H1 (cell line): Measurements from ENCODE around the gene IRF2BP1. TPM values are rescaled to one million over a fixed set of nuclear protein-coding genes. Genes with fewer than 3 reads are reported as not detected.

ENCODE experiments used
- CTCF ChIA-PET: fragments of 300-600 bp; sonication (Branson Sonifier 250); formaldehyde crosslinking; loops from one replicate; lab custom pipeline; 2021; ENCODE audit not compliant: partially characterized antibody; lab: Charles Lee
- POLR2A ChIA-PET: fragments of 300-600 bp; sonication (Branson Sonifier 250); formaldehyde crosslinking; loops from one replicate; lab custom pipeline; 2021; ENCODE audit warnings: inconsistent platforms; ENCODE audit not compliant: partially characterized antibody; lab: Charles Lee
- DNase-seq, 2 experiments: peaks; one replicate each; pipeline versions ENCODE4 v3.0.0 to v3.0.0-alpha.2; 2010 to 2022; ENCODE audit warnings: low spot score in 2 of 2, low read depth in 1 of 2, mixed read lengths in 1 of 2
- FAIRE-seq: peaks from 2 replicates; lab custom pipeline; 2011; peaks lifted over from hg19 to GRCh38; lab: Jason Lieb, UNC
- H2AFZ ChIP-seq: 2 replicates; pipeline ENCODE4 v1.8.1; 2012; ENCODE audit warnings: low read length, inconsistent platforms
- H2AK5ac ChIP-seq: 2 replicates; pipeline ENCODE4 v1.6.1; 2013; ENCODE audit warnings: low read depth, low read length
- H2BK120ac ChIP-seq: replicated peaks from 2 replicates; pipeline ENCODE3; 2013; ENCODE audit warnings: low read depth, low read length, inconsistent platforms
- H2BK12ac ChIP-seq: 2 replicates; pipeline ENCODE4 v1.6.1; 2013; ENCODE audit warnings: low read depth, low read length
- H2BK15ac ChIP-seq: 2 replicates; pipeline ENCODE4 v1.6.1; 2013; ENCODE audit warnings: low read length
- H2BK20ac ChIP-seq: 2 replicates; pipeline ENCODE4 v1.6.1; 2013; ENCODE audit warnings: low read length
- H2BK5ac ChIP-seq: 2 replicates; pipeline ENCODE4 v1.6.1; 2013; ENCODE audit warnings: low read depth, low read length
- H3K14ac ChIP-seq: 2 replicates; pipeline ENCODE4 v1.6.1; 2013; ENCODE audit warnings: inconsistent platforms; ENCODE audit not compliant: insufficient read length
- H3K18ac ChIP-seq: 2 replicates; pipeline ENCODE4 v1.6.1; 2013; ENCODE audit warnings: low read length; ENCODE audit errors: extremely low read depth
- H3K23ac ChIP-seq: 2 replicates; pipeline ENCODE4 v1.6.1; 2013; ENCODE audit warnings: inconsistent platforms; ENCODE audit not compliant: insufficient read length
- H3K23me2 ChIP-seq: 2 replicates; pipeline ENCODE4 v1.6.1; 2013; ENCODE audit warnings: low read depth, low read length
- H3K27ac ChIP-seq: 2 replicates; pipeline ENCODE4 v1.6.1; 2011; ENCODE audit warnings: low read depth, low read length, inconsistent platforms
- H3K27me3 ChIP-seq, 4 experiments: replicated peaks in 1 of 4; 1 replicate in 1 of 4; 2 replicates in 3 of 4; pipeline versions ENCODE4 v1.6.1 to v1.8.1; 2011 to 2013; ENCODE audit warnings: low read length in 3 of 4, mild to moderate bottlenecking in 3 of 4, inconsistent platforms in 2 of 4, mixed read lengths in 2 of 4, moderate library complexity in 1 of 4; ENCODE audit not compliant: control insufficient read depth in 3 of 4, insufficient read depth in 3 of 4; ENCODE audit errors: extremely low read depth in 1 of 4
- H3K36me3 ChIP-seq, 4 experiments: 2 replicates each; pipeline versions ENCODE4 v1.6.1 to v1.8.1; 2011 to 2013; ENCODE audit warnings: mild to moderate bottlenecking in 4 of 4, low read length in 3 of 4, moderate library complexity in 2 of 4, control low read depth in 1 of 4, inconsistent platforms in 1 of 4; ENCODE audit not compliant: insufficient read depth in 4 of 4, control insufficient read depth in 2 of 4
- H3K4ac ChIP-seq: replicated peaks from 2 replicates; pipeline ENCODE3; 2013; ENCODE audit warnings: low read length, low read depth, mixed read lengths, inconsistent platforms; ENCODE audit not compliant: insufficient read length
- H3K4me1 ChIP-seq, 4 experiments: replicated peaks in 1 of 4; 1 replicate in 1 of 4; 2 replicates in 3 of 4; pipeline versions ENCODE4 v1.6.1 to v1.8.1; 2011 to 2013; ENCODE audit warnings: low read length in 3 of 4, inconsistent platforms in 2 of 4, mixed read lengths in 1 of 4; ENCODE audit not compliant: insufficient read depth in 4 of 4, control insufficient read depth in 3 of 4
- H3K4me2 ChIP-seq, 2 experiments: 2 replicates each; pipeline versions ENCODE4 v1.6.1 to v1.8.1; 2011 to 2013; ENCODE audit warnings: low read depth in 2 of 2, low read length in 2 of 2, control low read depth in 1 of 2, inconsistent platforms in 1 of 2, mild to moderate bottlenecking in 1 of 2; ENCODE audit not compliant: insufficient read depth in 1 of 2
- H3K4me3 ChIP-seq, 4 experiments: fragments of 200-600, 300-600 bp in 1 of 4; sonication (generic), shearing (Covaris generic), sonication (Bioruptor Twin) in 1 of 4; 2 replicates each; pipeline versions ENCODE4 v1.5.1 to v1.8.1; 2011 to 2016; ENCODE audit warnings: low read length in 4 of 4, low read depth in 3 of 4, control low read depth in 2 of 4, inconsistent platforms in 2 of 4, mild to moderate bottlenecking in 2 of 4, mixed read lengths in 1 of 4, moderate library complexity in 1 of 4; ENCODE audit not compliant: insufficient read depth in 2 of 4; ENCODE audit errors: extremely low read depth in 1 of 4
- H3K56ac ChIP-seq: replicated peaks from 2 replicates; pipeline ENCODE3; 2013; ENCODE audit warnings: low read depth, mild to moderate bottlenecking, mixed read lengths, low read length, inconsistent platforms; ENCODE audit not compliant: insufficient read length
- H3K79me1 ChIP-seq: 2 replicates; pipeline ENCODE4 v1.6.1; 2013; ENCODE audit warnings: low read depth, low read length, control low read depth
- H3K79me2 ChIP-seq, 2 experiments: 2 replicates each; pipeline versions ENCODE4 v1.6.1 to v1.8.1; 2012 to 2013; ENCODE audit warnings: low read length in 2 of 2, mild to moderate bottlenecking in 2 of 2, inconsistent platforms in 1 of 2; ENCODE audit not compliant: insufficient read depth in 2 of 2, control insufficient read depth in 1 of 2
- H3K9ac ChIP-seq, 4 experiments: replicated peaks in 1 of 4; 1 replicate in 1 of 4; 2 replicates in 3 of 4; pipeline versions ENCODE4 v1.6.1 to v1.8.1; 2011 to 2013; ENCODE audit warnings: low read depth in 3 of 4, low read length in 3 of 4, control low read depth in 2 of 4, mild to moderate bottlenecking in 2 of 4, moderate library complexity in 2 of 4, inconsistent platforms in 1 of 4; ENCODE audit errors: extremely low read depth in 1 of 4
- H3K9me3 ChIP-seq, 2 experiments: 2 replicates each; pipeline versions ENCODE4 v1.6.1 to v1.8.1; 2012 to 2013; ENCODE audit warnings: mild to moderate bottlenecking in 2 of 2, moderate library complexity in 2 of 2, control low read depth in 1 of 2, inconsistent platforms in 1 of 2, low read depth in 1 of 2, low read length in 1 of 2, mixed read lengths in 1 of 2; ENCODE audit not compliant: insufficient read depth in 2 of 2
- H4K20me1 ChIP-seq, 2 experiments: replicated peaks in 1 of 2; 2 replicates each; pipeline versions ENCODE3 to v1.8.1; 2011 to 2013; ENCODE audit warnings: inconsistent platforms in 2 of 2, low read length in 2 of 2, mild to moderate bottlenecking in 1 of 2; ENCODE audit not compliant: insufficient read depth in 2 of 2, control insufficient read depth in 1 of 2
- H4K5ac ChIP-seq: 2 replicates; pipeline ENCODE4 v1.6.1; 2013; ENCODE audit warnings: low read length, low read depth, mixed read lengths, inconsistent platforms; ENCODE audit not compliant: insufficient read length
- H4K8ac ChIP-seq: 2 replicates; pipeline ENCODE4 v1.8.0; 2013; ENCODE audit warnings: mild to moderate bottlenecking, moderate library complexity, low read length, inconsistent platforms; ENCODE audit not compliant: insufficient read depth; ENCODE audit errors: extremely low read depth
- H4K91ac ChIP-seq: replicated peaks from 2 replicates; pipeline ENCODE3; 2013; ENCODE audit warnings: low read length, mixed read lengths, inconsistent platforms; ENCODE audit not compliant: insufficient read length
- CEBPB ChIP-seq: IDR thresholded peaks from 2 replicates; pipeline ENCODE4 v1.6.1; 2012; ENCODE audit warnings: low read depth, low read length
- KDM1A ChIP-seq: fragments of 200-600, 300-600 bp; sonication (generic); IDR thresholded peaks from 2 replicates; pipeline ENCODE4 v1.7.1; 2016; ENCODE audit warnings: mild to moderate bottlenecking, low read length, borderline replicate concordance
- NANOG ChIP-seq: IDR thresholded peaks from 2 replicates; pipeline ENCODE4 v1.6.1; 2011; ENCODE audit warnings: low read length, low read depth, mild to moderate bottlenecking, inconsistent platforms; ENCODE audit not compliant: insufficient read depth, poor library complexity, severe bottlenecking
- POLR2A ChIP-seq, 2 experiments: IDR thresholded peaks; 1 replicate in 1 of 2; 2 replicates in 1 of 2; pipeline ENCODE4 v1.6.1; 2011; ENCODE audit warnings: low read depth in 2 of 2, low read length in 2 of 2, mild to moderate bottlenecking in 2 of 2; ENCODE audit errors: control extremely low read depth in 1 of 2
- POLR2AphosphoS5 ChIP-seq: IDR thresholded peaks from 2 replicates; pipeline ENCODE4 v1.6.1; 2011; ENCODE audit warnings: low read depth, low read length
- POU5F1 ChIP-seq: IDR thresholded peaks from 2 replicates; pipeline ENCODE4 v1.6.1; 2011; ENCODE audit warnings: low read depth, mild to moderate bottlenecking, low read length, moderate library complexity
- RXRA ChIP-seq: IDR thresholded peaks from 2 replicates; pipeline ENCODE4 v1.6.1; 2011; ENCODE audit warnings: low read depth, mild to moderate bottlenecking, low read length, moderate library complexity; ENCODE audit not compliant: insufficient read depth
- SIX5 ChIP-seq: IDR thresholded peaks from 2 replicates; pipeline ENCODE4 v1.6.1; 2011; ENCODE audit warnings: mild to moderate bottlenecking, low read depth, low read length
- TAF1 ChIP-seq: IDR thresholded peaks from 2 replicates; pipeline ENCODE4 v1.6.1; 2011; ENCODE audit warnings: mild to moderate bottlenecking, low read depth, low read length
- TBP ChIP-seq: IDR thresholded peaks from 2 replicates; pipeline ENCODE4 v1.6.1; 2011; ENCODE audit warnings: low read depth, low read length, improper control_type of control experiment
- WGBS, 2 experiments: shearing (Covaris generic) in 1 of 2; methylation state at CpG; one replicate each; pipeline versions ENCODE4 v1.1.6 to v1.1.7; 2013 to 2015; ENCODE audit warnings: low lambda C conversion rate in 2 of 2, mixed read lengths in 2 of 2, inconsistent platforms in 1 of 2, low coverage in 1 of 2, missing lambda C conversion rate in 1 of 2; ENCODE audit not compliant: insufficient replicate concordance in 2 of 2, insufficient coverage in 1 of 2, insufficient read length in 1 of 2; ENCODE audit errors: extremely low coverage in 1 of 2, missing lambda C conversion rate in 1 of 2; 5-methylcytosine and 5-hydroxymethylcytosine counted together
- polyA plus RNA-seq, 7 experiments: library from polyadenylated mRNA; depleted of rRNA in 3 of 7; stranded (reverse) in 5 of 7; unstranded in 2 of 7; fragments of >200 nt in 5 of 7; fragments of 200-250 nt in 2 of 7; gene quantifications; 1 replicate in 5 of 7; 2 replicates in 1 of 7; 4 replicates in 1 of 7; pipeline versions ENCODE4 v1.2.1 to v1.2.3, GENCODE V29; 2011 to 2013; ENCODE audit warnings: missing spikeins in 2 of 7, mixed read lengths in 2 of 7
- total RNA-seq: library from RNA; stranded (reverse); fragmentation: NEBNext Ultra II Directional; extraction: Animal tissue kit (Norgen Biotek cat#: 25700); gene quantifications from 2 replicates; pipeline ENCODE4 v1.2.1, GENCODE V29; 2021
- TF ChIP-seq, protein P1 (sequence below): IDR thresholded peaks from 2 replicates; pipeline ENCODE4 v1.6.1; 2011; ENCODE audit warnings: low read depth, mild to moderate bottlenecking, low read length; ENCODE audit not compliant: insufficient read depth

IRF2BP1 gene
- total and polyA plus RNA-seq, 2 of the 8 experiments (the other 6 are each of a cell fraction or from before 2014, with no cell fraction given) = 12.1 to 24.4 TPM

DNA sequence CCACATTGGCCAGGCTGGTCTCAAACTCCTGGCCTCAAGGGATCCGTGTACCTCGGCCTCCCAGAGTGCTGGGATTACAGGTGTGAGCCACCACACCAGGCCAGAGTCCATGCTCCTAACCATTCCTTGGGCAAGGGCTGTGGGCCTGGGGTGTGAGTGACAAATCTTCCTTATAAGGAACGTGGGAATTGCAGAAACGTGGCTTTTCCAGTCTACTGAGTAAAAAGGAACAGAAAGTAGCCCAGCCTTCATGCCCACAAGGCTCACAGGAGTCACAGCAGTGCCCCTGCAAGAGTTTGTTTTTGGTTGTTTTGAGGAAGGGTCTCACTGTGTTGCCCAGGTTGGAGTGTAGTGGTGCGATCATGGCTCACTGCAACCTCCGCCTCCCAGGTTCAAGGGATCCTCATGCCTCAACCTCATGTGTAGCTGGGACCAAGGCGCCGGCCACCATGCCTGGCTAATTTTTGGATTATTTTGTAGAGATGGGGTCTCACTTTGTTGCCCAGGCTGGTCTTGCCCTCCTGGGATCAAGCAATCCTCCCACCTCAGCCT lies 11.4 kb upstream of the IRF2BP1 start:
- Histone ChIP-seq H3K79me2 (no peaks in the 10 kb centered on the region), H2BK20ac (no peak overlapping the region), H3K4me3 (no peak overlapping the region), H2BK120ac (no peak overlapping the region), H3K56ac (no peak overlapping the region), H3K4ac (no peak overlapping the region), H2AK5ac (no peak overlapping the region), H2BK15ac (no peak overlapping the region), H3K23me2 (peaks cover 14% of the 10 kb centered on the region; the same call in 1 of the 2 replicates), H3K27ac (no peak overlapping the region), H2AFZ (no peak overlapping the region), H2BK5ac (no peak overlapping the region), H4K20me1 (peaks cover 2 to 10% of the 10 kb centered on the region in 2 experiments), H3K9ac (no peak overlapping the region), H3K23ac (no peak overlapping the region), H4K8ac (no peak overlapping the region), H4K91ac (no peak overlapping the region), H3K79me1 (peaks cover 3% of the 10 kb centered on the region; the same call in 1 of the 2 replicates), H3K14ac (no peak overlapping the region), H3K9me3 (no peaks in the 10 kb centered on the region), H3K4me2 (no peak overlapping the region), H3K4me1 (peaks cover 0 to 2% (median under 1%) of the 10 kb centered on the region in 4 experiments; a peak in 1 of 7 replicates), H3K18ac (no peak overlapping the region)
- 92% methylated on average over 8 of the region's 8 CpGs; no CpG with 5 or more reads in 1 of the 2 experiments for WGBS, 2 experiments
- POLR2A ChIA-PET = interaction anchor here (0.7 kb wide), 1 partner anchor 12 kb away, joined by 3 read pairs; no protein-coding TSS in a partner anchor
- CTCF ChIA-PET = interaction anchor here (0.6 kb wide), 1 partner anchor 1862 kb away, joined by 3 read pairs; no protein-coding TSS in a partner anchor
- DNase-seq (no peak), FAIRE-seq (no peak)
- TF ChIP-seq TBP (no peak), POLR2AphosphoS5 (no peak), CEBPB (no peak), POLR2A (IDR thresholded peaks at IDR 0.05; ENCODE audit: control extremely low read depth in 1 of 2, low read depth in 2 of 2, low read length in 2 of 2) (no peak), TAF1 (no peak), POU5F1 (no peak), KDM1A (no peak), NANOG (no peak), RXRA (no peak), SIX5 (no peak)
- TF ChIP-seq, protein P1, sequence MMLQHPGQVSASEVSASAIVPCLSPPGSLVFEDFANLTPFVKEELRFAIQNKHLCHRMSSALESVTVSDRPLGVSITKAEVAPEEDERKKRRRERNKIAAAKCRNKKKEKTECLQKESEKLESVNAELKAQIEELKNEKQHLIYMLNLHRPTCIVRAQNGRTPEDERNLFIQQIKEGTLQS = no peak
- TF ChIP-seq, all 59 proteins: peak for 0
- Histone ChIP-seq H2BK12ac (no peak overlapping the region), H3K36me3 (peaks cover 0 to 8% (median 2%) of the 10 kb centered on the region in 4 experiments; a peak in 4 of 8 replicates), H3K27me3 (peaks cover 0 to 16% (median 11%) of the 10 kb centered on the region in 4 experiments; a peak in 6 of 7 replicates), H4K5ac (no peak overlapping the region)
